ENCODE results near the gene TMEM86A. TPM values are rescaled to one million over a fixed set of nuclear protein-coding genes. Genes with fewer than 3 reads are reported as not detected.

Gene TMEM86A
- total and polyA plus RNA-seq, 2 of the 8 experiments (the other 6 are each of a cell fraction or from before 2014, with no cell fraction given): 1.5 to 1.7 TPM

GRCh38 chr11:18699848-18700261 is 1.3 kb downstream of the TMEM86A start:
- no peak overlapping the region for H2BK15ac ChIP-seq (ENCODE audit: low read length)
- H3K79me1 ChIP-seq (ENCODE audit: low read depth, low read length): no peaks in the 10 kb centered on the region
- peaks cover 0 to 9% (median 2%) of the 10 kb centered on the region in 4 experiments; a peak in 3 of 7 replicates for H3K4me1 ChIP-seq (replicated peaks in 1 of 4; ENCODE audit: control insufficient read depth in 3 of 4, insufficient read depth in 4 of 4, low read length in 3 of 4)
- peak overlapping the region; percentile 75 to 79; a peak in 3 of 4 replicates for H3K4me2 ChIP-seq (ENCODE audit: insufficient read depth in 1 of 2, low read depth in 2 of 2, low read length in 2 of 2)
- no peak for DNase-seq (ENCODE audit: low read depth in 1 of 2, low spot score in 2 of 2)
- H3K23me2 ChIP-seq (ENCODE audit: low read depth, low read length): peaks cover 8% of the 10 kb centered on the region
- no peak overlapping the region for H3K18ac ChIP-seq (ENCODE audit: extremely low read depth, low read length)
- ChIA-PET POLR2A (ENCODE audit: partially characterized antibody) (interaction anchor here (1.4 kb wide), 1 partner anchor 16 kb away, joined by 3 read pairs; no protein-coding TSS in a partner anchor), CTCF (ENCODE audit: partially characterized antibody) (interaction anchor here (1.8 kb wide), 1 partner anchor 24 kb away, joined by 5 read pairs; no protein-coding TSS in a partner anchor)
- no peak overlapping the region for H3K23ac ChIP-seq (ENCODE audit: insufficient read length)
- H3K9ac ChIP-seq (replicated peaks in 1 of 4; ENCODE audit: extremely low read depth in 1 of 4, low read depth in 3 of 4, low read length in 3 of 4): no peak overlapping the region; a peak in 1 of 7 replicates
- H3K4me3 ChIP-seq (ENCODE audit: extremely low read depth in 1 of 4, insufficient read depth in 2 of 4, low read depth in 3 of 4, low read length in 4 of 4): peak overlapping the region; percentile 47 to 87 (median 57); a peak in 5 of 8 replicates
- H3K9me3 ChIP-seq (ENCODE audit: insufficient read depth in 2 of 2, low read depth in 1 of 2, low read length in 1 of 2): no peaks in the 10 kb centered on the region
- H3K27me3 ChIP-seq (replicated peaks in 1 of 4; ENCODE audit: control insufficient read depth in 3 of 4, extremely low read depth in 1 of 4, insufficient read depth in 3 of 4, low read length in 3 of 4): peaks cover 0 to 7% (median 5%) of the 10 kb centered on the region in 4 experiments; a peak in 5 of 7 replicates
- H4K5ac ChIP-seq (ENCODE audit: insufficient read length, low read depth, low read length): no peak overlapping the region
- FAIRE-seq: no peak
- no peak overlapping the region for H2BK20ac ChIP-seq (ENCODE audit: low read length)
- no peak overlapping the region for H2AK5ac ChIP-seq (ENCODE audit: low read depth, low read length)
- H4K8ac ChIP-seq (ENCODE audit: extremely low read depth, insufficient read depth, low read length): no peak overlapping the region
- H4K20me1 ChIP-seq (replicated peaks in 1 of 2; ENCODE audit: control insufficient read depth in 1 of 2, insufficient read depth in 2 of 2, low read length in 2 of 2): no peaks in the 10 kb centered on the region
- no peak overlapping the region for H3K4ac ChIP-seq (replicated peaks; ENCODE audit: insufficient read length, low read depth, low read length)
- no peak overlapping the region for H3K56ac ChIP-seq (replicated peaks; ENCODE audit: insufficient read length, low read depth, low read length)
- no peaks in the 10 kb centered on the region for H3K79me2 ChIP-seq (ENCODE audit: control insufficient read depth in 1 of 2, insufficient read depth in 2 of 2, low read length in 2 of 2)
- no peak overlapping the region for H3K14ac ChIP-seq (ENCODE audit: insufficient read length)
- no peaks in the 10 kb centered on the region for H3K36me3 ChIP-seq (ENCODE audit: control insufficient read depth in 2 of 4, insufficient read depth in 4 of 4, low read length in 3 of 4)
- H2BK12ac ChIP-seq (ENCODE audit: low read depth, low read length): no peak overlapping the region
- 81% methylated on average over 3 of the region's 3 CpGs; no CpG with 5 or more reads in 1 of the 2 experiments for WGBS, 2 experiments (ENCODE audit: extremely low coverage in 1 of 2, insufficient coverage in 1 of 2, insufficient read length in 1 of 2, insufficient replicate concordance in 2 of 2, low coverage in 1 of 2, low lambda C conversion rate in 2 of 2, missing lambda C conversion rate in 1 of 2)
- H2BK5ac ChIP-seq (ENCODE audit: low read depth, low read length): no peak overlapping the region
- H2BK120ac ChIP-seq (replicated peaks; ENCODE audit: low read depth, low read length): no peak overlapping the region
- no peak overlapping the region for H3K27ac ChIP-seq (ENCODE audit: low read depth, low read length)
- H4K91ac ChIP-seq (replicated peaks; ENCODE audit: insufficient read length, low read length): no peak overlapping the region
- H2AFZ ChIP-seq (ENCODE audit: low read length): no peak overlapping the region
- TF ChIP-seq HDAC6 (IDR thresholded peaks at IDR 0.05; ENCODE audit: low read depth, low read length) (no peak), BRCA1 (IDR thresholded peaks at IDR 0.05; ENCODE audit: low read depth, low read length) (no peak), ATF3 (IDR thresholded peaks at IDR 0.05; ENCODE audit: insufficient read depth, low read depth, low read length) (no peak), RAD21 (IDR thresholded peaks at IDR 0.05 in 1 of 2, conservative IDR thresholded peaks at IDR 0.05 in 1 of 2; ENCODE audit: low read depth in 2 of 2, low read length in 2 of 2) (no peak), BACH1 (IDR thresholded peaks at IDR 0.05; ENCODE audit: low read length) (no peak), HDAC2 (IDR thresholded peaks at IDR 0.05; ENCODE audit: borderline replicate concordance in 1 of 2, low read depth in 2 of 2, low read length in 2 of 2) (no peak), TAF1 (IDR thresholded peaks at IDR 0.05; ENCODE audit: low read depth, low read length) (no peak), TAF7 (optimal IDR thresholded peaks at IDR 0.05; ENCODE audit: borderline replicate concordance, low read depth, low read length) (no peak), SRF (IDR thresholded peaks at IDR 0.05; ENCODE audit: low read depth, low read length) (no peak), KDM1A (IDR thresholded peaks at IDR 0.05; ENCODE audit: borderline replicate concordance, low read length) (no peak)
- TF ChIP-seq, protein P1, sequence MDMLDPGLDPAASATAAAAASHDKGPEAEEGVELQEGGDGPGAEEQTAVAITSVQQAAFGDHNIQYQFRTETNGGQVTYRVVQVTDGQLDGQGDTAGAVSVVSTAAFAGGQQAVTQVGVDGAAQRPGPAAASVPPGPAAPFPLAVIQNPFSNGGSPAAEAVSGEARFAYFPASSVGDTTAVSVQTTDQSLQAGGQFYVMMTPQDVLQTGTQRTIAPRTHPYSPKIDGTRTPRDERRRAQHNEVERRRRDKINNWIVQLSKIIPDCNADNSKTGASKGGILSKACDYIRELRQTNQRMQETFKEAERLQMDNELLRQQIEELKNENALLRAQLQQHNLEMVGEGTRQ (IDR thresholded peaks at IDR 0.05; ENCODE audit: low read length): no peak
